Tibial artery (tissue), 4 donors: Measurements from ENCODE around the gene UCHL1.

Experiments
- DNase-seq, 2 donors: peaks; one replicate each; pipeline ENCODE4 v3.0.0-alpha.2; 2019
- H3K27ac ChIP-seq, 2 donors: fragments of 200-600 bp; sonication (generic) in 1 of 2; 1 replicate in 1 of 2; 2 replicates in 1 of 2; pipeline ENCODE4 v1.5.1; 2018 to 2019; ENCODE audit warnings: mild to moderate bottlenecking in 1 of 2
- H3K27me3 ChIP-seq, 2 donors: fragments of 200-600 bp; sonication (generic) in 1 of 2; one replicate each; pipeline versions ENCODE4 v1.5.1 to v1.6.0; 2016 to 2019
- H3K36me3 ChIP-seq, 3 donors: fragments of 200-600 bp; sonication (generic) in 2 of 3; one replicate each; pipeline ENCODE4 v1.5.1; 2016 to 2019; ENCODE audit warnings: mild to moderate bottlenecking in 2 of 3
- H3K4me1 ChIP-seq, 4 donors: fragments of 200-600 bp; sonication (generic) in 2 of 4; 1 replicate in 3 of 4; 2 replicates in 1 of 4; pipeline ENCODE4 v1.5.1; 2016 to 2019
- H3K4me3 ChIP-seq, 2 donors: fragments of 200-600 bp; sonication (generic) in 1 of 2; 1 replicate in 1 of 2; 2 replicates in 1 of 2; pipeline ENCODE4 v1.5.1; 2018 to 2019; ENCODE audit warnings: mild to moderate bottlenecking in 2 of 2
- H3K9me3 ChIP-seq, 3 donors: fragments of 200-600 bp; sonication (generic) in 1 of 3; one replicate each; pipeline ENCODE4 v1.5.1; 2016 to 2019
- CTCF ChIP-seq, 2 experiments: fragments of 200-600 bp in 1 of 2; fragments of 450-650 bp in 1 of 2; IDR thresholded peaks; one replicate each; pipeline ENCODE4 v1.5.1; 2017 to 2019; ENCODE audit warnings: antibody characterized with exemption in 2 of 2, mild to moderate bottlenecking in 1 of 2, moderate library complexity in 1 of 2
- intact Hi-C: fragments of 100-400 bp; cut with DNase I; formaldehyde crosslinking; loops from one replicate; pipeline ENCODE4 v1.15.0; 2023; ENCODE audit warnings: low total_unique reads

The UCHL1 gene

GRCh38 chr4:41256740-41257256 is at the start of gene UCHL1:
Gene UCHL1 (plus strand): TSS chr4:41256928. CDS start chr4:41256977, 49 bp downstream.
- Histone ChIP-seq H3K27me3 (peaks cover 0 to 6% of the 10 kb centered on the region in 2 donors), H3K36me3 (peaks cover 0 to 8% (median 0%) of the 10 kb centered on the region in 3 donors), H3K27ac (peak within 1 kb of the TSS; percentile 7 to 21), H3K4me3 (peak within 1 kb of the TSS; percentile 55 to 60), H3K9me3 (no peaks in the 10 kb centered on the region), H3K4me1 (peaks cover 0 to 26% (median 17%) of the 10 kb centered on the region in 4 donors)
- intact Hi-C loops, result no loop called here
- TF ChIP-seq CTCF (IDR thresholded peaks at IDR 0.05), result no peak
- peak in 1 of 2 donors; percentile 65 for DNase-seq

- no peak for DNase-seq
- Histone ChIP-seq H3K36me3 (no peaks in the 10 kb centered on the region), H3K27ac (no peak overlapping the region), H3K4me3 (no peak overlapping the region), H3K9me3 (no peaks in the 10 kb centered on the region), H3K4me1 (peaks cover 0 to 96% (median 47%) of the 10 kb centered on the region in 4 donors), H3K27me3 (no peaks in the 10 kb centered on the region)
- no peak for TF ChIP-seq CTCF (IDR thresholded peaks at IDR 0.05)
- intact Hi-C loops, result no loop called here
Observed at GRCh38 chr4:41207291-41207831, 49.4 kb upstream of the UCHL1 start.

- Histone ChIP-seq H3K4me1 (peaks cover 0 to 81% (median 37%) of the 10 kb centered on the region in 4 donors), H3K9me3 (no peaks in the 10 kb centered on the region), H3K36me3 (no peaks in the 10 kb centered on the region), H3K27ac (peak overlapping the region in 1 of 2 donors; percentile 36), H3K27me3 (no peaks in the 10 kb centered on the region), H3K4me3 (no peak overlapping the region)
- no peak for DNase-seq
- intact Hi-C loops, result no loop called here
- no peak for TF ChIP-seq CTCF (IDR thresholded peaks at IDR 0.05)
Observed at GRCh38 chr4:41209187-41209586, 47.5 kb upstream of the UCHL1 start.

- H3K27ac ChIP-seq, result peak overlapping the region in 1 of 2 donors; percentile 30
- no peaks in the 10 kb centered on the region for H3K27me3 ChIP-seq
- intact Hi-C loops, result loop anchor here (5.0 to 10.0 kb wide), 2 partner anchors 233 to 1155 kb away; partner anchors contain the start of gene N4BP2
- no peaks in the 10 kb centered on the region for H3K9me3 ChIP-seq
- H3K4me1 ChIP-seq, result peaks cover 0 to 78% (median 33%) of the 10 kb centered on the region in 4 donors
- no peak overlapping the region for H3K4me3 ChIP-seq
- H3K36me3 ChIP-seq, result no peaks in the 10 kb centered on the region
- DNase-seq, result no peak
- TF ChIP-seq CTCF (IDR thresholded peaks at IDR 0.05), result no peak
Observed at GRCh38 chr4:41209901-41210300, 46.8 kb upstream of the UCHL1 start.

GRCh38 chr4:41211951-41212615 is 44.6 kb upstream of the UCHL1 start:
- peaks cover 0 to 69% (median 25%) of the 10 kb centered on the region in 4 donors for H3K4me1 ChIP-seq
- no peak for DNase-seq
- no peaks in the 10 kb centered on the region for H3K27me3 ChIP-seq
- no peaks in the 10 kb centered on the region for H3K9me3 ChIP-seq
- no peaks in the 10 kb centered on the region for H3K36me3 ChIP-seq
- intact Hi-C loops, result loop anchor here (5.0 to 10.0 kb wide), 2 partner anchors 235 to 1157 kb away; partner anchors contain the start of gene N4BP2
- peak overlapping the region; percentile 29 to 82 for H3K27ac ChIP-seq
- H3K4me3 ChIP-seq, result peak overlapping the region; percentile 96 to 97
- no peak for TF ChIP-seq CTCF (IDR thresholded peaks at IDR 0.05)
